ENCODE measurements around the gene ZBTB16. TPM values are rescaled to one million over a fixed set of nuclear protein-coding genes. Genes with fewer than 3 reads are reported as not detected.
A peak's percentile ranks its signal among the peaks of the same experiment; 100 is the strongest.

The ZBTB16 gene
- polyA plus RNA-seq, 1 donor from 2014 or later, result 0.45 TPM

- no peak overlapping the region for H3K4me3 ChIP-seq (ENCODE audit: low read length)
- H3K79me2 ChIP-seq (replicated peaks; ENCODE audit: insufficient read depth, low read length), result no peaks in the 10 kb centered on the region
- no peak overlapping the region for H3K9ac ChIP-seq (ENCODE audit: low read length)
- H3K9me2 ChIP-seq (ENCODE audit: insufficient read depth, low read length), result no peaks in the 10 kb centered on the region
- no peak overlapping the region for H3K27ac ChIP-seq (ENCODE audit: low read length)
- H3K4me2 ChIP-seq (ENCODE audit: low read length), result no peak overlapping the region
- no peaks in the 10 kb centered on the region for H4K20me1 ChIP-seq (ENCODE audit: insufficient read depth)
- H3K36me3 ChIP-seq (ENCODE audit: insufficient read depth, low read length), result no peaks in the 10 kb centered on the region
- no peaks in the 10 kb centered on the region for H3K9me3 ChIP-seq (ENCODE audit: low read length)
- no peak for TF ChIP-seq TAF1 (IDR thresholded peaks at IDR 0.05; ENCODE audit: low read depth)
- no peak for TF ChIP-seq SMC3 (conservative IDR thresholded peaks at IDR 0.05; ENCODE audit: poor library complexity)
- no peak for TF ChIP-seq EP300 (conservative IDR thresholded peaks at IDR 0.05; ENCODE audit: poor library complexity, severe bottlenecking)
- no peak for TF ChIP-seq EZH2 (IDR thresholded peaks at IDR 0.05; ENCODE audit: borderline replicate concordance, insufficient read depth, low read length, poor library complexity, severe bottlenecking)
- TF ChIP-seq, protein P1, sequence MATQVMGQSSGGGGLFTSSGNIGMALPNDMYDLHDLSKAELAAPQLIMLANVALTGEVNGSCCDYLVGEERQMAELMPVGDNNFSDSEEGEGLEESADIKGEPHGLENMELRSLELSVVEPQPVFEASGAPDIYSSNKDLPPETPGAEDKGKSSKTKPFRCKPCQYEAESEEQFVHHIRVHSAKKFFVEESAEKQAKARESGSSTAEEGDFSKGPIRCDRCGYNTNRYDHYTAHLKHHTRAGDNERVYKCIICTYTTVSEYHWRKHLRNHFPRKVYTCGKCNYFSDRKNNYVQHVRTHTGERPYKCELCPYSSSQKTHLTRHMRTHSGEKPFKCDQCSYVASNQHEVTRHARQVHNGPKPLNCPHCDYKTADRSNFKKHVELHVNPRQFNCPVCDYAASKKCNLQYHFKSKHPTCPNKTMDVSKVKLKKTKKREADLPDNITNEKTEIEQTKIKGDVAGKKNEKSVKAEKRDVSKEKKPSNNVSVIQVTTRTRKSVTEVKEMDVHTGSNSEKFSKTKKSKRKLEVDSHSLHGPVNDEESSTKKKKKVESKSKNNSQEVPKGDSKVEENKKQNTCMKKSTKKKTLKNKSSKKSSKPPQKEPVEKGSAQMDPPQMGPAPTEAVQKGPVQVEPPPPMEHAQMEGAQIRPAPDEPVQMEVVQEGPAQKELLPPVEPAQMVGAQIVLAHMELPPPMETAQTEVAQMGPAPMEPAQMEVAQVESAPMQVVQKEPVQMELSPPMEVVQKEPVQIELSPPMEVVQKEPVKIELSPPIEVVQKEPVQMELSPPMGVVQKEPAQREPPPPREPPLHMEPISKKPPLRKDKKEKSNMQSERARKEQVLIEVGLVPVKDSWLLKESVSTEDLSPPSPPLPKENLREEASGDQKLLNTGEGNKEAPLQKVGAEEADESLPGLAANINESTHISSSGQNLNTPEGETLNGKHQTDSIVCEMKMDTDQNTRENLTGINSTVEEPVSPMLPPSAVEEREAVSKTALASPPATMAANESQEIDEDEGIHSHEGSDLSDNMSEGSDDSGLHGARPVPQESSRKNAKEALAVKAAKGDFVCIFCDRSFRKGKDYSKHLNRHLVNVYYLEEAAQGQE (IDR thresholded peaks at IDR 0.05; ENCODE audit: borderline replicate concordance), result no peak
- no peak for TF ChIP-seq MXI1 (conservative IDR thresholded peaks at IDR 0.05; ENCODE audit: poor library complexity, severe bottlenecking)
- no peak for TF ChIP-seq CTCF (IDR thresholded peaks at IDR 0.05; ENCODE audit: poor library complexity, severe bottlenecking)
- no peak for TF ChIP-seq POLR2AphosphoS5 (IDR thresholded peaks at IDR 0.05)
- TF ChIP-seq RAD21 (conservative IDR thresholded peaks at IDR 0.05), result no peak
- no peaks in the 10 kb centered on the region for H3K27me3 ChIP-seq (ENCODE audit: insufficient read depth, low read depth, low read length)
- no peak overlapping the region for H2AFZ ChIP-seq (ENCODE audit: low read depth, low read length)
- no peaks in the 10 kb centered on the region for H3F3A ChIP-seq (ENCODE audit: insufficient read depth, low read length, poor library complexity, severe bottlenecking)
These were observed 193.3 kb downstream of the ZBTB16 start for GRCh38 chr11:114252767-114253166.

DNA sequence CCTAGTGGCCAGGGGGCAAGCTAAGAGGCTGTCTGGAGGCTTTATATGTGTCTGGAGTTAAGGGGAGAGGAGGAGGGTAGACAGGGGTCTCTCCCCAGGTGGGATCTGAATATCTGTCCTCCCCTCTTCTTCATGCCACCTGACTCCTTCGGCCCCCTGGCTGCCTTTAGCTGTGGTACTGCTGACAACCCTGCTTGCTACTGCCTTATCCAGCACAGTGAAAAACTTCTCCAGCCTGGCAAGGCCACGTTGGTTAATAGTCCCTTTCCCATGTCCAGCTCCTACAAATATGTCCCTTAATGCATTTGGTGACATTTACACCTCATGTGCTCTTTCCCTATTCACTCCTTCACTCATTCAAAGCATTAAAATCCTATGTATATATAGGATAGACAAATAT lies 194.3 kb downstream of the ZBTB16 start:
- H3K36me3 ChIP-seq (ENCODE audit: insufficient read depth, low read length), result no peaks in the 10 kb centered on the region
- H3K9me3 ChIP-seq (ENCODE audit: low read length), result no peaks in the 10 kb centered on the region
- no peaks in the 10 kb centered on the region for H4K20me1 ChIP-seq (ENCODE audit: insufficient read depth)
- no peaks in the 10 kb centered on the region for H3K9me2 ChIP-seq (ENCODE audit: insufficient read depth, low read length)
- H3K9ac ChIP-seq (ENCODE audit: low read length), result no peak overlapping the region
- H3K27me3 ChIP-seq (ENCODE audit: insufficient read depth, low read depth, low read length), result no peaks in the 10 kb centered on the region
- TF ChIP-seq SMC3 (conservative IDR thresholded peaks at IDR 0.05; ENCODE audit: poor library complexity) (no peak), MXI1 (conservative IDR thresholded peaks at IDR 0.05; ENCODE audit: poor library complexity, severe bottlenecking) (no peak), EZH2 (IDR thresholded peaks at IDR 0.05; ENCODE audit: borderline replicate concordance, insufficient read depth, low read length, poor library complexity, severe bottlenecking) (no peak), CTCF (IDR thresholded peaks at IDR 0.05; ENCODE audit: poor library complexity, severe bottlenecking) (peak; percentile 31), TAF1 (IDR thresholded peaks at IDR 0.05; ENCODE audit: low read depth) (no peak), POLR2AphosphoS5 (IDR thresholded peaks at IDR 0.05) (no peak), RAD21 (conservative IDR thresholded peaks at IDR 0.05) (peak; percentile 14), EP300 (conservative IDR thresholded peaks at IDR 0.05; ENCODE audit: poor library complexity, severe bottlenecking) (no peak)
- TF ChIP-seq, protein P1 (IDR thresholded peaks at IDR 0.05; ENCODE audit: borderline replicate concordance), result no peak
- H3F3A ChIP-seq (ENCODE audit: insufficient read depth, low read length, poor library complexity, severe bottlenecking), result no peaks in the 10 kb centered on the region
- H3K79me2 ChIP-seq (replicated peaks; ENCODE audit: insufficient read depth, low read length), result no peaks in the 10 kb centered on the region
- H3K27ac ChIP-seq (ENCODE audit: low read length), result no peak overlapping the region
- H3K4me3 ChIP-seq (ENCODE audit: low read length), result no peak overlapping the region
- no peak overlapping the region for H2AFZ ChIP-seq (ENCODE audit: low read depth, low read length)
- H3K4me2 ChIP-seq (ENCODE audit: low read length), result no peak overlapping the region
